Measurements from ENCODE around the gene RGS11. TPM values are rescaled to one million over a fixed set of nuclear protein-coding genes. Genes with fewer than 3 reads are reported as not detected.
A peak's percentile ranks its signal among the peaks of the same experiment; 100 is the strongest.
"Not testable (repeated sequence)": the region's sequence is repeated elsewhere in the genome, so short reads cannot be mapped to it uniquely, and the experiment has no call there.

The RGS11 gene
- total RNA-seq, 4 donors from 2014 or later = 7.1 to 18.2 (median 11.0) TPM

GRCh38 chr16:269061-269796, 6.5 kb downstream of the RGS11 start:
- H3K27ac ChIP-seq (replicated peaks in 1 of 4) = no peak overlapping the region
- WGBS = 80% methylated on average over 8 of the region's 24 CpGs
- peaks cover 0 to 4% (median 0%) of the 10 kb centered on the region in 4 donors for H3K27me3 ChIP-seq
- intact Hi-C loops (cut with DNase I) = no loop called here
- peaks cover 0 to 9% (median 4%) of the 10 kb centered on the region in 4 donors for H3K4me1 ChIP-seq
- H3K9me3 ChIP-seq = no peaks in the 10 kb centered on the region
- peaks cover under 1 to 23% (median 15%) of the 10 kb centered on the region in 4 donors for H3K36me3 ChIP-seq
- TF ChIP-seq POLR2AphosphoS5 (IDR thresholded peaks at IDR 0.05) (no peak), CTCF (IDR thresholded peaks at IDR 0.05) (no peak), POLR2A (IDR thresholded peaks at IDR 0.05; ENCODE audit: low read depth) (no peak), EP300 (IDR thresholded peaks at IDR 0.05) (no peak)
- DNase-seq (ENCODE audit: extremely low spot score) = no peak
- H3K4me3 ChIP-seq = no peak overlapping the region

GRCh38 chr16:268141-269053, 7.3 kb downstream of the RGS11 start:
- no peak for DNase-seq (ENCODE audit: extremely low spot score)
- H3K27ac ChIP-seq (replicated peaks in 1 of 4) = no peak overlapping the region
- intact Hi-C loops (cut with DNase I) = no loop called here
- H3K4me3 ChIP-seq = no peak overlapping the region
- no peaks in the 10 kb centered on the region for H3K9me3 ChIP-seq
- peaks cover 8 to 31% (median 24%) of the 10 kb centered on the region in 4 donors for H3K36me3 ChIP-seq
- H3K27me3 ChIP-seq = no peaks in the 10 kb centered on the region
- WGBS = 70% methylated on average over 24 of the region's 40 CpGs
- H3K4me1 ChIP-seq = peaks cover 0 to 9% (median 4%) of the 10 kb centered on the region in 4 donors
- TF ChIP-seq EP300 (IDR thresholded peaks at IDR 0.05) (no peak), POLR2A (IDR thresholded peaks at IDR 0.05; ENCODE audit: low read depth) (no peak), POLR2AphosphoS5 (IDR thresholded peaks at IDR 0.05) (peak in 1 of 2 donors; percentile 23), CTCF (IDR thresholded peaks at IDR 0.05) (no peak)

GRCh38 chr16:267562-267961, 8.2 kb downstream of the RGS11 start:
- H3K4me3 ChIP-seq; H3K4me1 ChIP-seq; DNase-seq (ENCODE audit: extremely low spot score); H3K27ac ChIP-seq (replicated peaks in 1 of 4); H3K27me3 ChIP-seq; intact Hi-C loops (cut with DNase I); H3K9me3 ChIP-seq: not testable (repeated sequence)
- H3K36me3 ChIP-seq = peaks cover 15 to 39% (median 31%) of the 10 kb centered on the region in 4 donors
- 79% methylated on average over 17 of the region's 17 CpGs for WGBS

- H3K4me3 ChIP-seq = no peak overlapping the region
- H3K27me3 ChIP-seq = no peaks in the 10 kb centered on the region
- no peaks in the 10 kb centered on the region for H3K9me3 ChIP-seq
- H3K36me3 ChIP-seq = peaks cover 26 to 43% (median 40%) of the 10 kb centered on the region in 4 donors
- WGBS = 75% methylated on average over 13 of the region's 25 CpGs
- H3K27ac ChIP-seq (replicated peaks in 1 of 4) = no peak overlapping the region
- peaks cover 0 to 9% (median 4%) of the 10 kb centered on the region in 4 donors for H3K4me1 ChIP-seq
- intact Hi-C loops (cut with DNase I) = no loop called here
- no peak for DNase-seq (ENCODE audit: extremely low spot score)
- TF ChIP-seq POLR2A (IDR thresholded peaks at IDR 0.05; ENCODE audit: low read depth) (no peak), CTCF (IDR thresholded peaks at IDR 0.05) (no peak), EP300 (IDR thresholded peaks at IDR 0.05) (no peak), POLR2AphosphoS5 (IDR thresholded peaks at IDR 0.05) (no peak)
Observed at GRCh38 chr16:266258-267164, 9.2 kb downstream of the RGS11 start.
